HEK293 (cell line): ENCODE data around the gene GOLGA6L7.
"Not testable (repeated sequence)": the region's sequence is repeated elsewhere in the genome, so short reads cannot be mapped to it uniquely, and the experiment has no call there.

Source experiments
- CTCF ChIA-PET: fragments of 350-600 bp; formaldehyde crosslinking; extraction: SDS; loops from one replicate; lab custom pipeline; 2021; ENCODE audit warnings: antibody characterized with exemption; lab: Yijun Ruan, JAX
- POLR2A ChIA-PET: fragments of 300-600 bp; formaldehyde crosslinking; extraction: SDS; loops from one replicate; lab custom pipeline; 2020; ENCODE audit warnings: antibody characterized with exemption, inconsistent platforms; lab: Yijun Ruan, JAX
- H3K27ac ChIP-seq: fragments of 200-500 bp; sonication (Bioruptor generic); 2 replicates; pipeline ENCODE4 v1.5.1; 2014; ENCODE audit warnings: low read depth, low read length, control low read depth, inconsistent platforms; ENCODE audit errors: extremely low read depth
- H3K36me3 ChIP-seq, 2 experiments: fragments of 200-500 bp in 1 of 2; sonication (Bioruptor generic) in 1 of 2; 1 replicate in 1 of 2; 2 replicates in 1 of 2; pipeline ENCODE4 v1.5.1; 2014 to 2017; ENCODE audit warnings: inconsistent platforms in 2 of 2, low read length in 2 of 2; ENCODE audit not compliant: control insufficient read depth in 2 of 2, insufficient read depth in 1 of 2
- H3K4me1 ChIP-seq: fragments of 200-500 bp; sonication (Bioruptor generic); 2 replicates; pipeline ENCODE4 v1.5.1; 2014; ENCODE audit warnings: mild to moderate bottlenecking, low read length, inconsistent platforms; ENCODE audit not compliant: control insufficient read depth, insufficient read depth
- H3K4me3 ChIP-seq: 2 replicates; pipeline ENCODE4 v1.5.1; 2011; ENCODE audit warnings: low read depth, mild to moderate bottlenecking, control low read depth, low read length, moderate library complexity
- H3K9me3 ChIP-seq: fragments of 200-500 bp; sonication (Bioruptor generic); 2 replicates; pipeline ENCODE4 v1.5.1; 2014; ENCODE audit warnings: low read depth, low read length, inconsistent platforms; ENCODE audit not compliant: control insufficient read depth, insufficient read depth
- EGR2 ChIP-seq: fragments of 450-650 bp; formaldehyde crosslinking; IDR thresholded peaks from 2 replicates; pipeline ENCODE4 v1.5.1; 2016; ENCODE audit warnings: low read depth, missing biosample characterization, missing genetic modification characterization
- IKZF3 ChIP-seq: fragments of 450-650 bp; IDR thresholded peaks from 2 replicates; pipeline ENCODE4 v1.5.0; 2018; ENCODE audit warnings: missing biosample characterization, mild to moderate bottlenecking, missing genetic modification characterization, moderate library complexity
- KLF7 ChIP-seq: fragments of 450-650 bp; formaldehyde crosslinking; IDR thresholded peaks from 2 replicates; pipeline ENCODE4 v1.5.1; 2016; ENCODE audit warnings: missing biosample characterization, missing genetic modification characterization, borderline replicate concordance
- PRDM10 ChIP-seq: fragments of 450-650 bp; formaldehyde crosslinking; IDR thresholded peaks from 2 replicates; pipeline ENCODE4 v1.5.1; 2016; ENCODE audit warnings: missing biosample characterization, missing genetic modification characterization
- REPIN1 ChIP-seq: fragments of 450-650 bp; formaldehyde crosslinking; IDR thresholded peaks from 2 replicates; pipeline ENCODE4 v1.5.1; 2017; ENCODE audit warnings: missing biosample characterization, missing genetic modification characterization, low read depth
- SETDB1 ChIP-seq: IDR thresholded peaks from one replicate; pipeline ENCODE4 v1.6.1; 2017; ENCODE audit warnings: mild to moderate bottlenecking, low read length, moderate library complexity, mixed read lengths; ENCODE audit not compliant: insufficient read length
- SP2 ChIP-seq: fragments of 450-650 bp; formaldehyde crosslinking; IDR thresholded peaks from 2 replicates; pipeline ENCODE4 v1.5.1; 2016; ENCODE audit warnings: missing biosample characterization, missing genetic modification characterization
- ZNF146 ChIP-seq: fragments of 450-650 bp; formaldehyde crosslinking; IDR thresholded peaks from 2 replicates; pipeline ENCODE4 v1.5.1; 2016; ENCODE audit warnings: missing biosample characterization, missing genetic modification characterization
- ZNF274 ChIP-seq, 2 experiments: fragments of 200-500 bp in 1 of 2; fragments of 450-650 bp in 1 of 2; sonication (Bioruptor generic) in 1 of 2; formaldehyde crosslinking in 1 of 2; IDR thresholded peaks; 2 replicates each; pipeline versions ENCODE4 v1.5.1 to v1.6.1; 2014 to 2016; ENCODE audit warnings: borderline replicate concordance in 1 of 2, inconsistent platforms in 1 of 2, low read length in 1 of 2, missing biosample characterization in 1 of 2, missing genetic modification characterization in 1 of 2
- ZNF292 ChIP-seq: fragments of 450-650 bp; formaldehyde crosslinking; IDR thresholded peaks from 2 replicates; pipeline ENCODE4 v1.5.1; 2016; ENCODE audit warnings: low read depth, missing biosample characterization, missing genetic modification characterization, borderline replicate concordance
- ZNF311 ChIP-seq: fragments of 450-650 bp; formaldehyde crosslinking; IDR thresholded peaks from 2 replicates; pipeline ENCODE4 v1.5.1; 2017; ENCODE audit warnings: missing biosample characterization, missing genetic modification characterization, borderline replicate concordance
- ZNF37A ChIP-seq: fragments of 450-650 bp; IDR thresholded peaks from 2 replicates; pipeline ENCODE4 v1.5.1; 2018; ENCODE audit warnings: missing biosample characterization, missing genetic modification characterization
- ZNF391 ChIP-seq: fragments of 450-650 bp; formaldehyde crosslinking; IDR thresholded peaks from 2 replicates; pipeline ENCODE4 v1.5.1; 2016; ENCODE audit warnings: low read depth, missing biosample characterization, missing genetic modification characterization, borderline replicate concordance
- ZNF398 ChIP-seq: fragments of 450-650 bp; formaldehyde crosslinking; IDR thresholded peaks from 2 replicates; pipeline ENCODE4 v1.5.1; 2017; ENCODE audit warnings: missing biosample characterization, missing genetic modification characterization
- ZNF423 ChIP-seq: fragments of 450-650 bp; formaldehyde crosslinking; IDR thresholded peaks from 2 replicates; pipeline ENCODE4 v1.5.1; 2016; ENCODE audit warnings: missing biosample characterization, missing genetic modification characterization
- ZNF433 ChIP-seq: fragments of 450-650 bp; formaldehyde crosslinking; IDR thresholded peaks from 2 replicates; pipeline ENCODE4 v1.5.1; 2016; ENCODE audit warnings: missing biosample characterization, missing genetic modification characterization, low read depth
- ZNF488 ChIP-seq: fragments of 450-650 bp; formaldehyde crosslinking; IDR thresholded peaks from 2 replicates; pipeline ENCODE4 v1.5.1; 2016; ENCODE audit warnings: missing biosample characterization, missing genetic modification characterization
- ZNF501 ChIP-seq: fragments of 450-650 bp; formaldehyde crosslinking; IDR thresholded peaks from 2 replicates; pipeline ENCODE4 v1.5.1; 2016; ENCODE audit warnings: missing biosample characterization, missing genetic modification characterization
- ZNF514 ChIP-seq: fragments of 450-650 bp; formaldehyde crosslinking; IDR thresholded peaks from 2 replicates; pipeline ENCODE4 v1.5.1; 2016; ENCODE audit warnings: missing biosample characterization, missing genetic modification characterization
- ZNF521 ChIP-seq: fragments of 450-650 bp; formaldehyde crosslinking; IDR thresholded peaks from 2 replicates; pipeline ENCODE4 v1.5.1; 2017; ENCODE audit warnings: missing biosample characterization, mild to moderate bottlenecking, missing genetic modification characterization
- ZNF544 ChIP-seq: fragments of 450-650 bp; formaldehyde crosslinking; IDR thresholded peaks from 2 replicates; pipeline ENCODE4 v1.5.0; 2017; ENCODE audit warnings: missing biosample characterization, missing genetic modification characterization
- ZNF654 ChIP-seq: fragments of 450-650 bp; formaldehyde crosslinking; IDR thresholded peaks from 2 replicates; pipeline ENCODE4 v1.5.1; 2016; ENCODE audit warnings: low read depth, missing biosample characterization, missing genetic modification characterization
- ZNF660 ChIP-seq: fragments of 450-650 bp; IDR thresholded peaks from 2 replicates; pipeline ENCODE4 v1.5.1; 2018; ENCODE audit warnings: missing biosample characterization, mild to moderate bottlenecking, missing genetic modification characterization

GOLGA6L7 gene

GRCh38 chr15:28891588-28891987, 43.1 kb upstream of the GOLGA6L7 start:
- H3K4me1 ChIP-seq: no peaks in the 10 kb centered on the region
- no peak overlapping the region for H3K27ac ChIP-seq
- no peaks in the 10 kb centered on the region for H3K36me3 ChIP-seq
- CTCF ChIA-PET: interaction anchor here (1.3 kb wide), 1 partner anchor 11 kb away, joined by 5 read pairs; no protein-coding TSS in a partner anchor
- TF ChIP-seq ZNF654 (tag by site-specific recombination): no peak
- TF ChIP-seq ZNF398 (tag by site-specific recombination): no peak
- no peak for TF ChIP-seq ZNF37A
- no peak for TF ChIP-seq EGR2
- TF ChIP-seq ZNF423 (tag by site-specific recombination): no peak
- no peak for TF ChIP-seq ZNF391
- TF ChIP-seq ZNF521 (tag by site-specific recombination): no peak
- TF ChIP-seq, all 188 proteins: peak for 0
- POLR2A ChIA-PET: no interaction called here
- Histone ChIP-seq H3K4me3 (no peak overlapping the region), H3K9me3 (no peaks in the 10 kb centered on the region)

GRCh38 chr15:28890711-28891495, 42.5 kb upstream of the GOLGA6L7 start:
- Histone ChIP-seq H3K4me1 (no peaks in the 10 kb centered on the region), H3K4me3 (no peak overlapping the region), H3K36me3 (no peaks in the 10 kb centered on the region), H3K27ac (no peak overlapping the region), H3K9me3 (no peaks in the 10 kb centered on the region)
- TF ChIP-seq KLF7 (no peak), ZNF501 (tag by site-specific recombination) (no peak), SETDB1 (no peak), ZNF311 (tag by site-specific recombination) (no peak), ZNF292 (tag by site-specific recombination) (no peak), PRDM10 (tag by site-specific recombination) (no peak), ZNF433 (tag by site-specific recombination) (no peak), ZNF660 (tag by site-specific recombination) (no peak), SP2 (tag by site-specific recombination) (no peak), REPIN1 (no peak), ZNF544 (tag by site-specific recombination) (no peak), ZNF146 (tag by site-specific recombination) (no peak), IKZF3 (tag by site-specific recombination) (no peak), EGR2 (no peak), ZNF514 (tag by site-specific recombination) (no peak), ZNF488 (tag by site-specific recombination) (no peak), ZNF274 (IDR thresholded peaks at IDR 0.05; ENCODE audit: low read length) (no peak), ZNF274 (tag by site-specific recombination; IDR thresholded peaks at IDR 0.05; ENCODE audit: borderline replicate concordance) (no peak)
- POLR2A ChIA-PET: interaction anchor here (1.0 kb wide), 1 partner anchor 9 kb away, joined by 4 read pairs; no protein-coding TSS in a partner anchor
- CTCF ChIA-PET: no interaction called here

GRCh38 chr15:28890291-28890690, 41.8 kb upstream of the GOLGA6L7 start:
- CTCF ChIA-PET, H3K27ac ChIP-seq: not testable (repeated sequence)
- POLR2A ChIA-PET: interaction anchor here (1.0 kb wide), 1 partner anchor 9 kb away, joined by 4 read pairs; no protein-coding TSS in a partner anchor

GRCh38 chr15:28889871-28890270, 41.4 kb upstream of the GOLGA6L7 start:
- H3K9me3 ChIP-seq, H3K27ac ChIP-seq, CTCF ChIA-PET, H3K4me3 ChIP-seq, H3K4me1 ChIP-seq, H3K36me3 ChIP-seq: not testable (repeated sequence)
- POLR2A ChIA-PET: interaction anchor here (1.0 kb wide), 1 partner anchor 8 kb away, joined by 4 read pairs; no protein-coding TSS in a partner anchor

More at GRCh38 chr15:28890291-28890690, 41.8 kb upstream of the GOLGA6L7 start:
- not testable (repeated sequence) for H3K4me1 ChIP-seq, H3K36me3 ChIP-seq, H3K9me3 ChIP-seq, H3K4me3 ChIP-seq
